ENCODE measurements around the gene R3HDM4.
A peak's percentile ranks its signal among the peaks of the same experiment; 100 is the strongest.

R3HDM4 gene

DNA sequence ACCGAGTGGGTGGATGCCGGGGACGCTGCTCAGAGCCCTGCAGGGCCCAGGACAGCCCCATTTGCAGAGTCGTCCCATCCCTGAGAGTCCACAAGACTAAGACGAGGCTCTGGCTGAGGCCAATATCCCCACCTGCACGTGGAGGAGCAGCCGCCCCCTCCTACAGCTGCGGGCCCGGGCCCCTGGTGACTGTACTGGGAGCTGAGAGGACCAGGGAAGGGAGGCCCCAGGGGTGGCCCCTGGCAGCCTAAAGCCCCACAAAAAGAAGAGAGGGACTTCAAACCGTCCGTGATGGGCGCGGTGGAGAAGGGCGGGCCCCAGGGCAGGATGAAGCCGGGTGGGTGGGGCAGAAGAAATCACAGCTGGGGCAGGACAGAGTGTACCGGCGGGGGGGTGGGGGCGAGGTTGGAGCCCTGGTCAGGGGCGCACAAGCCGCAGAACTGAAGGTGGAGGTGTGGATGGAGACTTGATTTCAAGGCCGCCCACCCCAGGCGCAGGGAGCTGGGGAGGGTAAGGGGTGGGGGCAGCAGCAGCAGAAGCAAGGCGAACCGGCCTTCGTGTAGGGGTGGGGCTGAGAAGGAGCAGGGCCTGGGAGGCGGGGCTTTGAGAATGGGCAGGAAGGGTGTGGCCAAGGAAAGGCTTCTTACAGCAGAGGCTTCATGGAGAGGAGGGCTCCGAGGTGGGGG lies 40.6 kb downstream of the R3HDM4 start:
- peak; percentile 63 for DNase-seq (ENCODE audit: low read depth)

DNA sequence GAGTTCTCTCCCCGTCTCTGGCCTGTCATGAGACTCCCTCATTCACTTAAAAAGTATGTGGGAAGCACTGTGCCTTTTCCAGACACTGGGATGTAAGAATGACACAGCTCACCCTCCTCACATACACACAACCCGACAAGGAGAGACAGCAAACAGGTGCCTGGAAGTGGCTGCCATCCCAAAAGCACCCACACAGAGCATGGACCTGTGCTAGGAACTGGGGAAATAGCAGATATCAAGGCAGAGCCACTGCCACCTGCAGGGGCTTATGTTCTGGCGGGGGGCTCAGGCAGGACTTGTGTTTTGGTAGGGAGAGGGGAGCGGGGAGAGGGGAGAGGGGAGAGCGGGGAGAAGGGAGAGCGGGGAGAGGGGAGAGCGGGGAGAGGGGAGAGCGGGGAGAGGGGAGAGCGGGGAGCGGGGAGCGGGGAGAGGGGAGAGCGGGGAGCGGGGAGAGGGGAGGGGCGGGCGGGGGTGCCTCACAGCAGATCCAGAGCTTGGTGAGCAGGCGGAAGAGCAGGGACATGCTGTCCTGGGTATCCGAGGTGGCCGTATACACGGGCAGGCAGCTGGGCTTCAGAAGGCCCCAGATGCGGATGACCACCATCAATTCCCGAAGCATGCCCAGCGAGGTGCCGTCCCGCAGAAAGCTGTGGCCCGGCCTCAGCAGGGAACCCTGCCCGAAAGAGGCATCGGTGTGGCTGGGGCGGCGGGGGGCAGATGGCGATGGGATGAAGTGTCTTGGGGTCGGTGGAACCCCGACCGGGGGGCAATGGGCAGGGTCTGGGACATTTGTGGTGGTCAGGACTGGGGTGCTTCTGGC lies 41.4 kb downstream of the R3HDM4 start:
- no peak for DNase-seq (ENCODE audit: low read depth)

DNA sequence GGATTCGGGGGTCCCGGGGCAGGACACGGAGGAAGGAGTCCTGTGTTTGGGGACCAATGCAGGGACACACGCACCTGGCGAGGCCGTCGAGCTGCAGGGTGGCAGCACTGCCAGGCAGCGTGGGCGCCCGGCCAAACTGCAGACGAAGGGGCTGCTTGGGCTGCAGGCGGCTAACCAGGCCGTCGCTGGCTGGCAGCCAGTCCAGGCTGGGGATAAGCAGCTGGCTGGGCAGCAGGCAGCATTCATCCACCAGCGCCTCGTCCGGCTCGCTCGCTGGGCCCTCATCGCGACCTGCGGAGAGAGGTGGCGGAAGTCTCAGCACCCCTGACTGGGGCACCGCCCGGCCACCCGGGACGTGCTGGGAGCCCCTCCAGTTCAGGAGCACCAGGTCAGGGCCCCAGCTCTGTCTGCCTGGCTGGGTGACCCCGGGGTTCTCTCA lies 42.0 kb downstream of the R3HDM4 start:
- no peak for DNase-seq (ENCODE audit: low read depth)

DNA sequence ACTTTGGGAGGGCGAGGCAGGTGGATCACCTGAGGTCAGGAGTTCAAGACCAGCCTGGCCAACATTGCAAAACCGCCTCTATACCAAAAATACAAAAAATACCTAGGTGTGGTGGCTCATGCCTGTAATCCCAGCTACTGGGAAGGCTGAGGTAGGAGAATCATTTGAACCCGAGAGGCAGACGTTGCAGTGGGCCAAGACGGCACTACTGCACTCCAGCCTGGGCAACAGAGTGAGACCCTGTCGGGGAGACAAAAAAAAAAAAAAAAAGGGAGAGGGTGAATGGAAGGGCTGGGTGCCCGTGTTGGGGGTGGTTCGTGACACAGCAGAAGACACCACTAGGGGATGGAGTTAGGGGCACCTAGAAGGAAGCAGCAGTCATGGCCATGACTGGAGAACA lies 42.7 kb downstream of the R3HDM4 start:
- DNase-seq (ENCODE audit: low read depth), result no peak

DNA sequence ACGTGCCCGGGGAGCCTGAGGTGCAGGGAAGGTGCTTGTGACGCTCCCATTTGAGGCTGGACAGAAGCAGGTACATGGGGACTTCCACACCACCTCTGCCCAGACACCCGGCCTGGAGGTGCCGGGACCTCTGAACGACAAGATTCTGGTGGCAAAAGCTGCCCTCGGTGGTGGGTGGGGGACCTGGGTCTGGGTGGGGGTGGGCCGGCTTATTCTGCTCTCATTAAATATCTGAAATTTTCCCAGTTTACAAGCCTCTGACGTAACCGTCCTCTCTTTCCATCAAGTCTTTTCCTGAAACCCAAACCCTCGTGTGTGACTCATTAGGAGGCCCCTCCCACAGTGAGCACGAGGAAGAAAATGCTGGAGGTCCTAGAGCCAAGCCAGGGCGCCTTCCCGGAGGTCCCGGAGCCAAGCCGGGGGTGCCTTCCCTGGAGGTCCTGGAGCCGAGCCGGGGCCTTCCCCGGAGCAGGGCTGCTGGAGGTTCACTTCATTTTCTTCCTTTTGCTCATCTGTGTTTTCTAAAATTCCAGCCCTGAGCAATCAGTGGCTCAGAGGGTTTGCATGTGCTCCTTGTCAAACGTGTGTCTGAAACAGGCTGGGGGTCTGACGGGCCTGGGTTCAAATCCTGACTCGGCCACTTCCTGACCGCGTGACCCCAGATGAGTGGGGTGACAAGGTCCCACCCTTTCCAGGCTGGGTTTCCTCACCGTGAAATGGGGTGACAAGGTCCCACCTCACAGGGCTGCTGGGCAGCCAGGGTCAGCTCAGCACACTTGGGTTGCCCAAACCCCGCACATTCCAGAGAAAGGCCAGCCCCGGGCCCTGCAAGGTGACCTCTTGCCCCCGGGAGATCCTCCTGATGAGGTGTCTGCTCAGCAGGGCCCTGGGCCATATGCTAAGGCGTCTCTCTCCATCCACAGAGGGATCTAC lies 43.5 kb downstream of the R3HDM4 start:
- DNase-seq (ENCODE audit: low read depth), result no peak

DNA sequence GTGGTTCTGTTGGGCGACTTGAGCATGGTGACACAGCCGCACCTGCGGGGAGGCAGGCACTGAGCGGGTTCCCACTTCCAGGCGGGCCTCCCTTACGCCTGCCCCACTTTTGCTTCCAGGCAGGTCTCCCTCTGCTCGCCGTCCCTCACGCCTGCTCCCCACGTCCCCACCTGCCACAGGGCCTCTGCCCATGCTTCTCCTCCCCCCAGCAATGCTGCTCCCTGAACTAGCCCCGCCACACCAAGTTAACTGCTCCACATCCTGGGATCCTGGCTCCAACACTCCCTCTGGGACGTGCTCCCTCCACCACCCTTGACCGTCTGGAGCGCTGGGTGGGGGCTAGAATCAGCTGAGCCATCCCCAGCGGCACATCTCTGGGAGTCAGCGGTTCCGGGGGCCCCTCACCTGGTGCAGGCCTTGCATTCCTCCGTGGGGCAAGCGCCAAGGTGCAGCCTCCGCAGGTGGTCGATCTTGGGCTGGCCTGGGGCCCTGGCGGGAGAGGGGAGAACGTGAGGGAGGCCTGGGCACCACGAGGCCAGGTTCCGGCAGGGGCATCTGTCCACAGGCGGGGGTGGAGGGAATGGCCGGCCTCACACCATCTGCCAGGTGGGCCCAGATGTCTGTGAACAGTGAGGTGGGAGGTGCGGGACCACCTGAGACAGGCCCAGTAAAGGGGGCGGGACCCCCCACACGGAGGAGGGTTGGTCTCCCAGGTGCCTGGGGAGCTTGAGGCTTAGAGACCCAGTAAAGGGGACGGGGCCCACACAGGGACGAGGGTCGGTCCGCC lies 44.4 kb downstream of the R3HDM4 start:
- DNase-seq (ENCODE audit: low read depth), result no peak

DNA sequence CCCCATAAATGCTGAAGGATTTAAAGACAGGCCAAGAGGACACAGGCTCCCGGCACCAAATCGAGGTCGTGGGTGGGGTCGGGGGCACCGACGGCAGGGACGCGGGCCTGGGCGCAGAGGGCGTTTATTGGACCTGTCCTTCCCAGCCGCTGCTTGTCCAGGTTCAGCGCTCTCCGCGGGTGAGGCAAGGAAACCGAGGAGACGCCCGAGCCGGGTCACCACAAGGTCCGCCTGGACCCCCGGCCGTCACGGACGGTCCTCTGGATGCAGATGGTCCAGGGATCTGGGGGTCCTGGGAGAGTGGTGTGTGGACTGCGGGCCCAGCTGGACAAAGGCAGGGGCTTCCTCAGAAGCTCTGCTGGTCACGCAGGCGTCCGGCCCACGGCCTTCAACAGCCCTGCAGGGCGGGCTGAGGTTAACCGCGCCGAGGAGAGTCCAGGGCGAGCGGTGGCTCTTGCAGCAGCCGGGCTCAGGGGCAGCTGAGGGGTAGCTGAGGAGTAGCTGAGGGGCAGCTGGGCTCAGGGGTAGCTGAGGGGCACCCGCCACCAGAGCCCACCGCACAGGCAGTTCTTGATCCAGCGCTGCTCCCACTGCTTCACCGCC lies 45.1 kb downstream of the R3HDM4 start:
- DNase-seq (ENCODE audit: low read depth), result no peak

DNA sequence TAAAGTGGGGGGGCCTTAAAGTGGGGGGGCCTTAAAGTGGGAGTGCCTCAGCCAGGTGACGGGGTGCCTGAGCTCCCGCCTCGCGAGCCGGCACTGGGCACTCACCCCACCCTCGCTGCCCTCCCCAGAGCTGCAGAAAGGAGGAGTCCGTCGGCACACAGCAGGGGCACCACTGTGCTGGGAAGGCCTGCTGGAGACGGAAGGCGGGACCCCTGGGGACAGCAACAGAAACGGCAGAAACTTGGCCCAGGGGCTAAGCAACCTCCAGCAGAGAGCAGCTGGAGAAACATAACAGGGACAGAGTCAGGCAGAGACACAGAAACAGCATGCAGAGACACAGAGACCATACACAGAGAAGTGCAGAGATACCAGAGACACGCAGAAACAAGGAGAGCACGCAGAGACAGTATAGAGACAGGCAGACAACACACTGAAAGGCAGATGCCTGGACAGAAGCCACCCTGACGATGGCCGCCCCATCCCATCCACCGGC lies 45.7 kb downstream of the R3HDM4 start:
- no peak for DNase-seq (ENCODE audit: low read depth)

DNA sequence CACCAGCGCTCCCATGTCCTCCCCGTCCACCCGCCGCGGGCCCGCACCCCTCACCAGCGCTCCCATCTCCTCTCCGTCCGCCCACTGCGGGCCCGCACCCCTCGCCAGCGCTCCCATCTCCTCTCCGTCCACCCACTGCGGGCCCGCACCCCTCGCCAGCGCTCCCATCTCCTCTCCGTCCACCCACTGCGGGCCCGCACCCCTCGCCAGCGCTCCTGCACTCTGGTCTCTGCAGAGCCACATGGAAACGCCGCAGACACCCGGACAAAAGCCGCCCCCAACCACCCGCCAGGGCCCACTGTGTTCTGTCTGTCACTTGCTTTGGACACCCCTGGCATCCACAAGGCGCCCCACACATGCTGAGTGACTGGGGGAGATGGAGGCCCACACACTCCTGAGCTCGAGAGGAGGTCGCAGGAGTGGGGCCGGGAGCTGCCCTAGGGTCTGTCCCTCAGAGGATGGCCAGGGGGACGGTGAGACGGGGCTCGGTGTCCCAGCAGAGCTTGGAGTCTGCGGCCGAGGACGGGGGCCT lies 46.2 kb downstream of the R3HDM4 start:
- DNase-seq (ENCODE audit: low read depth), result no peak

DNA sequence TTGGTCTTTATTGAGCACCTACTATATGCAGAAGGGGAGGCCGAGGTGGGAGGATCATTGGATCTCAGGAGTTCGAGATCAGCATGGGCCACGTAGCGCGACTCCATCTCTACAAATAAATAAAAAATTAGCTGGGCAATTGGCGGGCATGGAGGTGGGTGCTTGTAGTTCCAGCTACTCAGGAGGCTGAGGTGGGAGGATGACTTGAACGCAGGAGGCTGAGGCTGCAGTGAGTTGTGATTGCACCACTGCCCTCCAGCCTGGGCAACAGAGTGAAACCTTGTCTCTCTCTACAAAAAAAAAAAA lies 49.8 kb downstream of the R3HDM4 start:
- no peak for DNase-seq (ENCODE audit: low read depth)

DNA sequence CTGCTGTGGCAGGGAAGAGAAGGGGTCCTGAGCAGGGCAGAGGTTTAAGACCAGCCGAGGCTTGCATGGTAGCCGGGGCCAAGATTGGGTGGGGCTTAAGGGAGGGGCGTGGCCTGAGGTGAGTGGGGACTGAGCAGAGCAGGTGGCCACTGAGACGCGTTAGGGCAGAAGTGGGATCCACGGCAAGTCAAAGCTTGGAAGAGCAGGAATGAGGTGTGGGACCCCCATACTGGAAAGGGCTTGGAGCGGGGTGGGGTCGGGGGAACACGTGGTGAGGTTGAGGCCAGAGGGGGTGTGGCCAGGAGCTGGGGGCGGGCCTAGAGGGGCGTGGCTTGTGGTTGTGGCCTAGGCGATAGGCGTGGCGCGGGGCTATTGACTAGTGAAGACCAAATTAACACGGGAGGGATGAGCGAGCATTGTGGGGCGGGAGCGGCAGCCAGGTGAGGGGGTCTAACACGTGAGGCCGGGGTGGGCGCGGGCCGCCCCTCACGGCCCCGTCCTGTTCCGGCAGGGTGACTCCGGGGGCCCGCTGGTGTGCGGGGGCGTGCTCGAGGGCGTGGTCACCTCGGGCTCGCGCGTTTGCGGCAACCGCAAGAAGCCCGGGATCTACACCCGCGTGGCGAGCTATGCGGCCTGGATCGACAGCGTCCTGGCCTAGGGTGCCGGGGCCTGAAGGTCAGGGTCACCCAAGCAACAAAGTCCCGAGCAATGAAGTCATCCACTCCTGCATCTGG lies 50.3 kb downstream of the R3HDM4 start:
- DNase-seq (ENCODE audit: low read depth), result peak; percentile 63

DNA sequence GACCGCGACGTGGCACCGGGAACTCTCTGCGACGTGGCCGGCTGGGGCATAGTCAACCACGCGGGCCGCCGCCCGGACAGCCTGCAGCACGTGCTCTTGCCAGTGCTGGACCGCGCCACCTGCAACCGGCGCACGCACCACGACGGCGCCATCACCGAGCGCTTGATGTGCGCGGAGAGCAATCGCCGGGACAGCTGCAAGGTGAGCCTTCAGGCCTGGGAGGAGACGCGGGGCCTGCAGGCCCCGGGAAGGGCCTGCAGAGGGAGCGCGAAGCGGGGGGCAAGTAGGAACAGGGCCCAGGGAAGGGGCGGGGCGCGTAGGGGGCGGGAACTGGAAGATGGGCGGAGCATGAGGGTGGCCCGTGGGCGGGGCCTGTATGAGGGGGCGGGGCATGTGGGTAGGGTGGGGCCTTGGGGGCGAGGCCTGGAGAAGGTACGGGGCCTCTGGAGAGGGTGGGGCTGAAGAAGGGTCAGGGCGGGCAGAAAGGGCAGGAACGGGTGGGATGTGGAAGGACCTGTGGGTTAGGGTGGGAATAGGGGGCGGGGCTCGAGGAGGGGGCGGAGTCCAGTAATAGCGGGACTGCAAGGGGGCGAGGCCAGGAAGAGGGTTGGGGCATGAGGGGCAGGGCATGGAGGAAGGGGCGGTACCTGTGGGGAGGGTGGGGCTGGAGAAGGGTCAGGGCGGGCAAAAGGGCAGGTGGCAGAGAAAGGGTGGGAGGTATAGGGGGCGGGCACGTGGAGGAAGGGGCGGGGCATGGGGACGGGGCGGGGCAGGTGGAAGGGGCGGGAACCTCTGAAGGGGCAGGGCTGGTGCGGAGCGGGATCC lies 51.1 kb downstream of the R3HDM4 start:
- peak; percentile 54 for DNase-seq (ENCODE audit: low read depth)

DNA sequence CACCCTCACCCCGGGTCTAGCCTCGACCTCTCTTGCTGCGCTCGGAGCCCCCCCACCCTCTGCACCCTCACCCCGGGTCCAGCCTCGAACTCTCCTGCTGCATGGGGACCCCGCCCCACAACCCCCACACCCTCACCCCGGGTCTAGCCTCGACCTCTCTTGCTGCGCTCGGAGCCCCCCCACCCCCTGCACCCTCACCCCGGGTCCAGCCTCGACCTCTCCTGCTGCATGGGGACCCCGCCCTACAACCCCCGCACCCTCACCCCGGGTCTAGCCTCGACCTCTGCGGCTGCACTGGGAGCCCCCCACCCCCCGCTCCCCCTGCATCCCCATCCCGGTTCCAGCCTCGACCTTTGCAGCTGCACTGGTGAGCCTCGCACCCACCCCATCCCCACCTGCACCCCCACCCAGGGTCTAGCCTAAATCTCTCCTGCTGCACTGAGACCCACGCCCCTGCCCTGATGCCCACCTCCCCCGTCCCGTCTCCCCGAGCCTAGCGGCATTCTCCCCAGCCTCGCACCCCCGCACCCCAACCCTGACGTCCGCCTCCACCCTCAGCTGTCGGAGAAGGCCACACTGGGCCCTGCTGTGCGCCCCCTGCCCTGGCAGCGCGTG lies 51.8 kb downstream of the R3HDM4 start:
- DNase-seq (ENCODE audit: low read depth), result no peak

DNA sequence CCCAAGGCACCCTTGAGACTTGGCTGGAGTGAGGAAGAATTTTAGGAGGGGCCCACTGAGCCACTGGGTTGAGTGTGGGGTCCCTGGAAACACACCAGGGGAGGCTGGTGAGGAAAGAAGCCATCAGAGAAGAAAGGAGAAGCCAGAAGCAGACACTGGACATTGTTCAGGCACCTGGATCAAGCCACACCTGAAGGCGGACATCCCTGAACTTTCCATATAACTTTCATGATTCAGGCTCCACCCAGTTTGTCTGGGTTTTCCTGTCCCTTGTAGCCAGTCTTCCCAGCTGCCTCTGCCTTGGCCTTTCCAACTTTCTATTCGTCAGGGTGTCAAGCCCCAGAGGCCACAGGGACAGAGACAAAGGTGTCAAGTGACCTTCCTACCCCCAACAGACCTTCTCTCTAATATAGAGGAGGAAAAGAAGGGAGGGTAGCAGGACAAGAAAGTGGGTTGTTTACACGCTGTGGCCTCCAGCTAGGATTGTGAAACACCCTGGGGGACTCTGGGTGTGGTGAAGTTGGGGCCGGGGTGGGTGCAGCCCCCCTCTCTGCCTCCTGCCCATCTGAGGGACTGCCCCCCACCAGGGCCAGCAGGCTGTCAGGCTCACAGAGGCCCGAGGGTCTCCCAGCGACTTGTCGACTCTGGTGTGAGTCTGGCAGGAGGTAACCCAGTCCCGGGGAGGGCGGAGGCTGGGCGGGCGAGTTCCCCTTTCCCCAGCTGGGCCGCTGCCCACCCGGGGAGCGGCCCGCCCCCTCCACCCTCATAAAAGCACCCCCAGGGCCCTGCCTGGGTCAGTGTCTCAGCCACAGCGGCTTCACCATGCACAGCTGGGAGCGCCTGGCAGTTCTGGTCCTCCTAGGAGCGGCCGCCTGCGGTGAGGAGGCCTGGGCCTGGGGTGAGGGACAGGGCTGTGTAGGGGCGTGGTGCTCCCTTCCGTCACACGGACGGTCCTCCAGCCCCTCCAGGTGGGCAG lies 53.9 kb downstream of the R3HDM4 start, which contains the start of gene CFD:
Gene CFD (plus strand): TSS at position 797 of the 976 bp plus-strand sequence. CDS start 26 bp downstream, at position 823.
- no peak for DNase-seq (ENCODE audit: low read depth)

DNA sequence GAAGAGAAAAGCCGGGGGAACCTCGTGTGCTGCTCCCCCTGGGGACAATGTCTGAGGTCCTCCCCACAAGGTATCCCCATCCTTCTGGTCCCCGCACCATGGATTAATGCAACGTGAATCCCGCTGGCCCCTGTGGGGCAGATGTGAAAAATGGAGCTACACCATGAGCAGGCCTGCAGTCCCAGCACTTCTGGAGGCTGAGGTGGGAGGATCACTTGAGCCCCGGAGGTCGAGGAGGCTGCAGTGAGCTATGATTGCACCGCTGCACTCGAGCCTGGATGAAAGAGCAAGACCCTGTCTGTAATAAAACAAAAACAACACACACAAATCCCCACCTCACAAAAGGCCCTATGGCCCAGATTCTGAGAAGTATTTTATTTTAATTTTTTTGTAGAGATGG lies 54.7 kb downstream of the R3HDM4 start:
- no peak for DNase-seq (ENCODE audit: low read depth)

DNA sequence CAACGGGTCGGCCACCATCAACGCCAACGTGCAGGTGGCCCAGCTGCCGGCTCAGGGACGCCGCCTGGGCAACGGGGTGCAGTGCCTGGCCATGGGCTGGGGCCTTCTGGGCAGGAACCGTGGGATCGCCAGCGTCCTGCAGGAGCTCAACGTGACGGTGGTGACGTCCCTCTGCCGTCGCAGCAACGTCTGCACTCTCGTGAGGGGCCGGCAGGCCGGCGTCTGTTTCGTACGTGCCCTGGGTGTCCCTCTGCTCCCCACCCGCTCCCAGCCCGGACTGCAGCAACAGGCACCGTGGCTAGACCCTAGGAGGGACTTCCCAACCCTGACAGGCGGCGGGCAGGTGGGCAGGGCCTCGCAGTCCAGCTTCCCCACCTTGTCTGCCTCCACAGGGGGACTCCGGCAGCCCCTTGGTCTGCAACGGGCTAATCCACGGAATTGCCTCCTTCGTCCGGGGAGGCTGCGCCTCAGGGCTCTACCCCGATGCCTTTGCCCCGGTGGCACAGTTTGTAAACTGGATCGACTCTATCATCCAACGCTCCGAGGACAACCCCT lies 57.4 kb downstream of the R3HDM4 start:
- DNase-seq (ENCODE audit: low read depth), result no peak

DNA sequence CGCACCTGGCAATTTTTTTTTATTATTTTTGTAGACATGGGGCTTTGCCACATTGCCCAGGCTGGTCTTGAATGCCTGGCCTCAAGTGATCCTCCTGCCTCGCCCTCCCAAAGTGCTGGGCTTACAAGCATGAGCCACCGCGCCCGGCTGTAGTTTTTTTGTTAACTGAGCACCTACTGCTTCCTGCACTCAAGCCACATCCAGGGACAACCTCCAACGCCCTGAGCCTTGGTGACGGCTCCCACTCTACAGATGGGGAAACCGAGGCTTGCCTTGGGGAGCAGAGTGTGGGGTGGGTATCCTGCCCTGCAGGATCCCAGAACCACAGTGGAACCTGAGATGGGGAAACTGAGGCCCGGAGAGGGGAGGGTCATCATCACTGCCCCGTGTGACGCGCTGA lies 57.9 kb downstream of the R3HDM4 start:
- no peak for DNase-seq (ENCODE audit: low read depth)

Data from stimulated activated CD8-positive, alpha-beta memory T cell treated with anti-CD3 and anti-CD28 coated beads, Interleukin-15, amount 100 ng/mL, for 1 hour (primary cell).